HG03520 (cell line): ENCODE data around the gene POMZP3.
"Not testable (repeated sequence)": the region's sequence is repeated elsewhere in the genome, so short reads cannot be mapped to it uniquely, and the experiment has no call there.

Experiments used
- ATAC-seq: cut with Tn5 transposase; IDR thresholded peaks from one replicate; pipeline ENCODE4 v1.9.1; 2021; ENCODE audit warnings: mild to moderate bottlenecking, moderate library complexity; ENCODE audit not compliant: unreplicated experiment

Gene POMZP3

GRCh38 chr7:76591033-76591432 is 36.0 kb downstream of the POMZP3 start:
- not testable (repeated sequence) for ATAC-seq

- ATAC-seq, result not testable (repeated sequence)
Observed at GRCh38 chr7:76588586-76588985, 38.5 kb downstream of the POMZP3 start.

DNA sequence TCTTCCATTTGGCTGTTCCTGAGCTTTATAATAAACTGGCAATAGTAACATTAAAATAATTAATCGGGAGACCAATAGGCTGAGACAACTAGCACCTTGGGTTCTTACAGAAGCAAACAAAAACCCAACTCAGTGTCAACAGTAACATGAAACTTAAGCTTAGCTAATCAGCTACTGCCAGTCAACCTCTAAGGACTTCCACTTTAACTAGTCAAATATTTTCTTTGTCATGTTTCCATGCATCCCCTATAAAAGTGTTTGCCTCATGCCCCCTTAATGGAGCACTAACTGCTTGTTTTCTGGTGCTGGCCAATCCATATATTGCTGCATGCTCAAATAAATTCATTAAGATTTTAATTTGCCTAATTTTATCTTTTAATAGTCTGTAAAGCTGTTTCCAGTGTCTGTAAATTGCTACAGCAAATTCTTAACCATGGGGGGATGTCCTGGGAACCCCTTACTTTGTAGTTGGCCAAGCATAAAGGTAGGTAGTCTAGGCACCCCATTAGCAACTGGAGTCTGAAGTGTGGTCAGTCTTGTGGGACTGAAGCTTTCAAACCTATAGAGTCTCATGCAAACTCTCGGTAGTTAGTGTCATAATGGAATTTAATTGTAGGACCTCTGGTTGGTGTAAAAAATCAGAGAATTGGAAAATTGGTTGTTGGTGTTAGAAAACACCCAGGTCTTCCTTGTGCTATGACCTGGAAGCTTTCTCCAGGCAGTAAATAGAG is 40.3 kb downstream of the POMZP3 start:
- not testable (repeated sequence) for ATAC-seq

- not testable (repeated sequence) for ATAC-seq
Observed at GRCh38 chr7:76583636-76584281, 43.3 kb downstream of the POMZP3 start.

DNA sequence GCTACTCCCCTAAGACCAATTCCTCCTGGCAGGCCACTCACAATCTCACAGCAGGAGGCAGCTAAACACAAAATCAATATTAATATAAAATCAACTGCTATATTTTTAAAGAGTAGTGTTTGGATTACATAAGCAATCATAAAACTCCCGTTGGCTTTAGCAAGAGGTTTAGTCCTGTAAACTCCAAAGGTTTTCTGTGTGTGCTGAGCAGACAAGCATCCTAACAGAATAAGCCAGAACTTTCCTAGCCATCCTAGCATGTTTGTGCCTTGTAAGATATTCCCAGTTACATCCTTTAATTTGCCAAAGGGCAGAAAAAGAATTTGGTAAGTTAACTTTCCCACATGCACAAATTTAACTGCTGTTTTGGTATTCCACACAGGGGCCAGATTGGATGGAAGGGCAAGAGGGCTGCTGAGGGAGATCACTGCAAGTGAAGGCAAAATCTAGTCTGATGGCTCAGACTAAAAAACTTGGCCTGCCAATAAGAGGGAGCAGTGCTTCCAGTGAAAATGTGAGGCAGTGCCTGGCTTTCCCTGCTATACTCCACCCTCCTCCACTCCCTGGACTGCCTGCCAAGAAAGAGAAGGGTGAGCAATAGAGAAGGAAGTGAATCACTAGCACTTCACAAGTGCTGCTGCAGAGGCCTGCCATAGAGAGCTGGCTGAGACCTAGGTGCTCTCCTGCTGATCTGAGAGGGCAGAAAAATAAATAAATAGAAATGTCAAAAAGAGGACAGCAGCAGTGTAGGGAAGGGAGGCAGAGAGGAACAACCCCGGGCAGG is 44.0 kb downstream of the POMZP3 start:
- not testable (repeated sequence) for ATAC-seq

DNA sequence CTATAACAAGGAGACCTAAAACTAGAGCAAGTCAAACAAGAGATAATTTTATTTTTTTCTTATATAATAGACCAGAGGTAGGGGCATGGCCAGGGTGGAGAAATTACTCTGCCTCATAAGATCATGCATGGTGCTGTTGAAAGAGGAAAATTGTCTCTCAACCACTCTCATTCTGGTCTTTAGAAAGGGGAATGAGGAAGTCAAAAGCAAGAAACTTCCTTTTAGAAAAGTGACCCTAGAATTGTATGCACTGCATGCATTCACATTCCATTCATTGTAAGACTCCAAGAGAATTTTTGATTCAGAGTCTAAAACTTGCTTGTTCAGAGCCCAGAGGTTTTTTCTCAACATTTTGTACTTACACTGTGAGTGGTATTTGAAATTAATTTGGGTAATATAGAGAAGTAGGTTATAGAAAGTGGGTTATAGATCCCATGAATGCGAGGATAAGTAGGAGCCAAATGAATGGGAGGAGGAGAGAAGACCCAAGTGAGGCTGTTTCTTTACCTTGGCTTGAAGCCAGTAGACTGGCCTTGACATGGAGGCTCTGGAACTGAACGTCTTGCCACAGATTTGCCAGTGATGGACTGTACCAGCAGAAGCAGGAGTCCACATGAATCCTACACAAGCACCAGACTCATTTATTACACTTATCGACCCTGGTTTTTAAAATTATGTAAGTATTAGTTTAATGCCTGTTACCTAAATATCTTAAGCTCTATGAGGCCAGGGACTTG is 51.0 kb downstream of the POMZP3 start:
- ATAC-seq, result not testable (repeated sequence)

DNA sequence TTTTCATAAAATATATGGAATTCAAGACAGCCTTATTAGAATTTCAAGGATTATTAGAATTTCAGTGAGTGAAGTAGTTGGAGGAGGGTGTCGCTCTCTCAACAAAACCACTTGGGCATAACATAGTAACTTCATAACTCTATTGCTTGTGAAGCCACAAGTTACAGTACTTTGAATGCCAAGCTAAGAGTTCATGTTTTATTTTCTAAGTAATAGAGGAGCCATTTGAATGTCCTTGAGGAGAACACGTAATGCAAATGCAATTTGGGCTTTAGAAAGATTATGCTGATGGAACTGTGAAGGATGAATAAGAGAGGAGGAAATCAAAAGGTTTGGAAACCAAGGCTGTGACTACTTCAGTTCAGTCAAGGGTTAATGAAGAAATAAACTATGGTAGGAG is 51.6 kb downstream of the POMZP3 start:
- not testable (repeated sequence) for ATAC-seq

DNA sequence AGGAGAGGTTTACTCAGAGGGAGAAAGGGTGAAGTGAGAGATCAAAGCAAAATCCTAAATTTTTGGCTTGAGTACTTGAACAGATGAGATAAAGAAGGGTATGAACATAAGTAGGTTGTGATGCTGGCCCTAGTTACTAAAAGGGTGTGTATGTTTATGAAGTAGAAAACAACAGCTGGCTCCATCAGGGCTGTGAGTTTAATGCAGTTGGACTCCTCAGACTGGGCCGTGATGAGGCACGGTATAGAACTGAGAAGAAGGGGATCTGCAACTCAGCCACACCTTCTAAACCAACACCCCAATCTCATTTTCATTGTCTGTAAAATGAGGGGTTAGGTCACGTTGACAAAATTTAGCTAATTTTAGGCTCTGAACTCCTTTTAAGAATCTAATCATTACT is 54.8 kb downstream of the POMZP3 start:
- not testable (repeated sequence) for ATAC-seq

- not testable (repeated sequence) for ATAC-seq
Observed at GRCh38 chr7:76570324-76570775, 56.7 kb downstream of the POMZP3 start.

DNA sequence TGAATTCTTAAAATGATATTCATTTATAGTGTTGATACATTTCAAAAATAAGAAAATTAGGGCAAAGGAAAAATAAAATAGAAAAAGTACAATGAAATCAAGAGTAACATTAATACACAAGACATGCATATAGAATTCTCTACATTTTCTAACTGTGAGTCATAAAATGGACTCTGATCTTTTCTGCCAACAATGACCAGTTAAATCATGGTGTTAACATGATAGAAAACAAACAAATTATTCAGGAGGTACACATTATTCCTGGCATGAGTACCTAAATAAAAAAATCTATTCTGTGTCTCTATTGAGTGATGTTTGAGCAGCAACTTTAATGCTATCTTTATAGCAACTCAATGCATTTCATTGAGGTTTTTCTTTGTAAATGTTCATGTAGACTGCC is 58.3 kb downstream of the POMZP3 start:
- not testable (repeated sequence) for ATAC-seq

DNA sequence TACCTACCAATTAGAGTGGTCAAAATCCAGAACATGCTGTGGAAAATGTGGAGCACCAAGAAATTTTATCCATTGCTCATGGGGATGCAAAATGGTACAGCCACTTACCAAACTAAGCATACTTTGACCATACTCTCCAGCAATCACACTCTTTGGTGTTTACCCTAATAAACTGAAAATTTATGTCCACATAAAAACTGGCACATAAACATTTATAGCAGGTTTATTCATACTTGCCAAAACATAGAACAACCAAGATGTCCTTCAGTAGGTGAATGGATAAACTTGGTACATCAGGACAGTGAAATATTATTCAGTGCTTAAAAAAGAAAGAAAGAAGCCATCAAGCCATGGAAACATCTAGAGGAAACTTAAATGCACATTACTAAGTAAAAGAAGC is 59.3 kb downstream of the POMZP3 start:
- ATAC-seq, result not testable (repeated sequence)

GRCh38 chr7:76567311-76567710 is 59.8 kb downstream of the POMZP3 start:
- ATAC-seq, result not testable (repeated sequence)

GRCh38 chr7:76565001-76565400 is 62.1 kb downstream of the POMZP3 start:
- not testable (repeated sequence) for ATAC-seq

DNA sequence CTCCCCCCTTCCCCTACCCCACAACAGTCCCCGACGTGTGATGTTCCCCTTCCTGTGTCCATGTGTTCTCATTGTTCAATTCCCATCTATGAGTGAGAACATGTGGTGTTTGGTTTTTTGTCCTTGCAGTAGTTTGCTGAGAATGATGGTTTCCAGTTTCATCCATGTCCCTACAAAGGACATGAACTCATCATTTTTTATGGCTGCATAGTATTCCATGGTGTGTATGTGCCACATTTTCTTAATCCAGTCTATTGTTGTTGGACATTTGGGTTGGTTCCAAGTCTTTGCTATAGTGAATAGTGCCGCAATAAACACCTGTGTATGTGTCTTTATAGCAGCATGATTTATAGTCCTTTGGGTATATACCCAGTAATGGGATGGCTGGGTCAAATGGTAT is 65.7 kb downstream of the POMZP3 start:
- not testable (repeated sequence) for ATAC-seq

- ATAC-seq, result not testable (repeated sequence)
Observed at GRCh38 chr7:76560157-76560556, 66.9 kb downstream of the POMZP3 start.
